Nephron (organoid): ENCODE measurements around the gene SH3BP2.

ENCODE experiments used
- H3K27ac Mint-ChIP-seq, 3 experiments: 2 replicates each; pipeline ENCODE4 v1.8.0; 2020; ENCODE audit warnings: mixed read lengths in 3 of 3, mild to moderate bottlenecking in 2 of 3, moderate library complexity in 1 of 3
- H3K27me3 Mint-ChIP-seq: 2 replicates; pipeline ENCODE4 v1.8.0; 2021; ENCODE audit warnings: low read depth, mild to moderate bottlenecking, moderate library complexity, mixed read lengths
- H3K36me3 Mint-ChIP-seq: 2 replicates; pipeline ENCODE4 v1.8.0; 2020; ENCODE audit warnings: low read depth, mixed read lengths
- H3K4me1 Mint-ChIP-seq: 2 replicates; pipeline ENCODE4 v1.8.0; 2020; ENCODE audit warnings: mixed read lengths
- H3K4me3 Mint-ChIP-seq, 3 experiments: 2 replicates each; pipeline ENCODE4 v1.8.0; 2020; ENCODE audit warnings: mild to moderate bottlenecking in 3 of 3, mixed read lengths in 3 of 3, moderate library complexity in 2 of 3
- H3K9me3 Mint-ChIP-seq: 2 replicates; pipeline ENCODE4 v1.8.0; 2020; ENCODE audit warnings: mixed read lengths
- TF ChIP-seq, protein P1 (sequence below), 3 experiments: fragments of 200-600 bp; sonication (generic); IDR thresholded peaks; one replicate each; pipeline ENCODE4 v1.5.0; 2021; ENCODE audit warnings: antibody characterized with exemption in 3 of 3; ENCODE audit not compliant: unreplicated experiment in 3 of 3

SH3BP2 gene

GRCh38 chr4:2850966-2851798 is 58.3 kb downstream of the SH3BP2 start:
- Mint-ChIP-seq H3K9me3 (no peaks in the 10 kb centered on the region), H3K36me3 (peaks cover 23% of the 10 kb centered on the region), H3K27ac (peak overlapping the region; percentile 37 to 84 (median 50)), H3K27me3 (no peaks in the 10 kb centered on the region), H3K4me1 (peaks cover 65% of the 10 kb centered on the region), H3K4me3 (no peak overlapping the region)
- TF ChIP-seq, protein P1, sequence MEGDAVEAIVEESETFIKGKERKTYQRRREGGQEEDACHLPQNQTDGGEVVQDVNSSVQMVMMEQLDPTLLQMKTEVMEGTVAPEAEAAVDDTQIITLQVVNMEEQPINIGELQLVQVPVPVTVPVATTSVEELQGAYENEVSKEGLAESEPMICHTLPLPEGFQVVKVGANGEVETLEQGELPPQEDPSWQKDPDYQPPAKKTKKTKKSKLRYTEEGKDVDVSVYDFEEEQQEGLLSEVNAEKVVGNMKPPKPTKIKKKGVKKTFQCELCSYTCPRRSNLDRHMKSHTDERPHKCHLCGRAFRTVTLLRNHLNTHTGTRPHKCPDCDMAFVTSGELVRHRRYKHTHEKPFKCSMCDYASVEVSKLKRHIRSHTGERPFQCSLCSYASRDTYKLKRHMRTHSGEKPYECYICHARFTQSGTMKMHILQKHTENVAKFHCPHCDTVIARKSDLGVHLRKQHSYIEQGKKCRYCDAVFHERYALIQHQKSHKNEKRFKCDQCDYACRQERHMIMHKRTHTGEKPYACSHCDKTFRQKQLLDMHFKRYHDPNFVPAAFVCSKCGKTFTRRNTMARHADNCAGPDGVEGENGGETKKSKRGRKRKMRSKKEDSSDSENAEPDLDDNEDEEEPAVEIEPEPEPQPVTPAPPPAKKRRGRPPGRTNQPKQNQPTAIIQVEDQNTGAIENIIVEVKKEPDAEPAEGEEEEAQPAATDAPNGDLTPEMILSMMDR (IDR thresholded peaks at IDR 0.05; ENCODE audit: unreplicated experiment in 3 of 3) = no peak

- TF ChIP-seq, protein P1 (IDR thresholded peaks at IDR 0.05; ENCODE audit: unreplicated experiment in 3 of 3) = no peak
- Mint-ChIP-seq H3K4me1 (peaks cover 68% of the 10 kb centered on the region), H3K4me3 (no peak overlapping the region), H3K36me3 (peaks cover 28% of the 10 kb centered on the region), H3K9me3 (no peaks in the 10 kb centered on the region), H3K27me3 (no peaks in the 10 kb centered on the region), H3K27ac (peak overlapping the region in 2 of 3 experiments; percentile 33 to 62)
These were observed 59.6 kb downstream of the SH3BP2 start for GRCh38 chr4:2852481-2852921.

- TF ChIP-seq, protein P1 (IDR thresholded peaks at IDR 0.05; ENCODE audit: unreplicated experiment in 3 of 3) = no peak
- H3K4me1 Mint-ChIP-seq = peaks cover 71% of the 10 kb centered on the region
- no peaks in the 10 kb centered on the region for H3K27me3 Mint-ChIP-seq
- peaks cover 37% of the 10 kb centered on the region for H3K36me3 Mint-ChIP-seq
- H3K27ac Mint-ChIP-seq = peak overlapping the region in 2 of 3 experiments; percentile 13 to 31
- H3K4me3 Mint-ChIP-seq = no peak overlapping the region
- H3K9me3 Mint-ChIP-seq = no peaks in the 10 kb centered on the region
These were observed 62.7 kb downstream of the SH3BP2 start for GRCh38 chr4:2855584-2855983.

DNA sequence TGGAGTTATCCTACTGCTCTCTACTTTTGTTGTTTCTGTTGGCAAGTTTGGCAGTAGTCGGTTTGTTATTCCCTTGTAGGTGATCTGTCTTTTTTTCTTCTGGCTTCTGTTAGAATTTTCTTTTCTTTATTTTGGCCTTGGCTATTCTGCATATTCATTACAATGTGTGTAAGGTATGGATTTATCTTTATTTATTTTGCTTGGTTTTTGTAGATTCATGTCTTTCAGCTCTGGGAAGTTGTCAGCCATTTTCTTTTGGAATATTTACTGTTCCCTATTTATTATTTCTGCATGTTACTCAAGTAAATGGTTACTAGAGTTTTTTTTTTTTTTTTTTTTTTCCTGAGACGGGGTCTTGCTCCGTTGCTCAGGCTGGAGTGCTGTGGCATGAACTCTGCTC is 63.4 kb downstream of the SH3BP2 start:
- Mint-ChIP-seq H3K27me3 (no peaks in the 10 kb centered on the region), H3K27ac (peak overlapping the region in 1 of 3 experiments; percentile 55), H3K4me1 (peaks cover 73% of the 10 kb centered on the region), H3K36me3 (peaks cover 37% of the 10 kb centered on the region), H3K9me3 (no peaks in the 10 kb centered on the region), H3K4me3 (no peak overlapping the region)
- TF ChIP-seq, protein P1 (IDR thresholded peaks at IDR 0.05; ENCODE audit: unreplicated experiment in 3 of 3) = no peak

DNA sequence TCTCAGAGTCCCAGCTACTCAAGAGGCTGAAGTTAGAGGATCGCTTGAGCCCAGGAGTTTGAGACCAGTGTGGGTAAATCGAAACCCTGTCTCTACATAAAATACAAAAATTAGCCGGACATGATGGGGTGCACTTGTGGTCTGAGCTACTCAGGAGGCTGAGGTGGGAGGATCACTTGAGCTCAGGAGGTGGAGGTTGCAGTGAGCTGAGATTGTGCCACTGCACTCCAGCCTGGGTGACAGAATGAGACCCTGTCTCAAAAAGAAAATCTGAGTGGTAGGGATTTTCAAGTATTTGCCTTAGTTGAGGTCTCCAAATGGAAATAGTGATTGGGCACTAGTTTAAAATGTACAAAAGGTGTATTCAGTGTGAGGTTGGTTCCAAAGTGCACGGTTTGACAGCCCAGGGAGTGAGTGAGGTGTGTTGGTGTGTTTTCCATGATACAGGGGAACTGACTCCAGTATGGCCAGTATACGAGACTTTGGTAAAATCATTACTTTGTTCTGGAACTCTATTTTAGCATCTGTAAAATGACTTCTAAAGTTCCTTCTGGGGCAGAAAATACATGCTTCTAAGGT is 64.6 kb downstream of the SH3BP2 start:
- peak overlapping the region in 2 of 3 experiments; percentile 36 to 88 for H3K27ac Mint-ChIP-seq
- peaks cover 37% of the 10 kb centered on the region for H3K36me3 Mint-ChIP-seq
- peaks cover 78% of the 10 kb centered on the region for H3K4me1 Mint-ChIP-seq
- H3K9me3 Mint-ChIP-seq = no peaks in the 10 kb centered on the region
- no peaks in the 10 kb centered on the region for H3K27me3 Mint-ChIP-seq
- TF ChIP-seq, protein P1 (IDR thresholded peaks at IDR 0.05; ENCODE audit: unreplicated experiment in 3 of 3) = no peak
- H3K4me3 Mint-ChIP-seq = no peak overlapping the region
